Effector CD4-positive, alpha-beta T cell (primary cell): ENCODE measurements around the gene BAD.

ENCODE experiments used
- DNase-seq: peaks from one replicate; pipeline ENCODE4 v3.0.0-alpha.2; 2020

BAD gene

DNA sequence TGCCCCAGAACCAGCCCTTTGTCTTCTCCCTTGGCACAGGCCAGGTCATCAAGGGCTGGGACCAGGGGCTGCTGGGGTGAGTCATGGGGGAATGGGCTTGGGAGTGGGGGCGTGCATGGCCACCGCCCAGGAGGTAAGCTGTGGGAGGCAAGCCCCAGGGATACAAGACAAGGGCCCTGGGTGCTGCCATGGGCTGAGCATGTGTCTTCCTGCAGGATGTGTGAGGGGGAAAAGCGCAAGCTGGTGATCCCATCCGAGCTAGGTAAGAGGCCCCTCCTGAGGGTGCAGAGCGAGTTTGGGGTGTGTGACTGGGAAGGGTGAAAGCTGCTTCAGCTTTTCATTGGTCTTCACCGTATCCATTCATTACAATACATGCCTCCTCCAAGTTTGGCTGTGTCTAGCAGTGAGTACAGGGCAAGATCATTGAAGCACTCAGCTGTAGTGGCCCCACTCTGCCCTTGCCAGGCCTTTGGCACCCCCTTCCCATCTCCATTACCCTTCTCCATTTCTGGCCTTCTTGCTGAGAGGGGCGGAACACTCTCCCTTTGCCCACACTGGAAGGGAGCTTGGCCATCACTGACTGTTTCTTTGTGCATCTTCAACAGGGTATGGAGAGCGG is 41.1 kb downstream of the BAD start:
- DNase-seq: no peak

DNA sequence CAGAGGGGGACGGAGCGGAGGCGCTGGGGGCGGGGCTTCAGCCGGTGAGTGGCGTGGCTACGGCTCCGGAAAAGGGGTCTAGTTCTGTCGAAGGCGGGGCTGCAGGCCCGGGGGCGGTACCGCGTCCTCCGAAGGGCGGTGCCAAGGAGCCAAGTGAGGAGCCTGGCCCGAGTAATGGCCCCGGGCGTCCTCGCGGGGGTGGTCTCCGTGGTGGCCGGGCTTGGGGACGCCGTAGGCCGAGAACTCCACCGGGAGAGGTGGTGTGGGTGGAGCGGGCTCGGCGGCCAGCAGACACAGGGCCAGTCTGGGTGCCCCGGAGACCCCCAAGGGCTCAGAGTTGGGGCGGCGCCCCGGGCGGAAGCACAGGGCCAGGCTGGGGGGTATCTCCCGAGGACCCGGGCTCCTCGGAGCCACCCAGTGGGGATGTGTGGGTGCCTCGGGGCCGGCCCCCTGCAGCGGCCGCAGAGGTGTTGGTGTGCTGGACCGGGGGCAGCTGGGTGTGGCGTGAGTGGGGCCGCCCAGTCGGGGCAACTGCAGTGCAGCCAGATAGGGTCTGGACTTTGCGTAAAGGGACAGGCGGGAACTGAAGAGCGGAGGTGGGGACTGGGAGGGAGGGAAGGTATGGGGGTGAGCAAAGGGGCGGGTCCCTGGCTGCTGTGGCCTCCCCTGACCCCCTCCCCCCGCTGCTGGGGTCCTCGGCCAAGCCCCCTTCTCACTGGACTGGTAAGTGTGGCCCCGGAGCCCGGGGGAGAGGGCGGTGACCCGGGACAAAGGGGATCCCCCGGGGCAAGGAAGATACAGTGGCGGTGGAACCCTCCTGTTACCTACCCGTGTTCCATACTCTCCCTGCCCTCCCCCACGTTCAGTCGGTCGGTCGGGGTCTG is 42.7 kb downstream of the BAD start:
- DNase-seq: no peak

DNA sequence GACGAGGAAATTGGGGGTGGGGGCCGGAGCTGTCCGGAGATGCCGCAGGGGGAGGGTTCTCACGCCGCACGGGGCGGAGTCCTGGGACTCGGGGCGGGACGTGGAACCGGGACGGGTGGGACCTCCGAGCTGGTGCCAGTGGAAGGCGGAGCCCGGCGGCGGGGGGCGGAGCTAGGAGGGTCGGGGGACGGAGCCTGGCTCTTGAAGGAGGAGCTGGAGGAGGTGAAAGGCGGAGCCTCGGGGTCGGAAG is 43.3 kb downstream of the BAD start:
- peak; percentile 98 for DNase-seq

DNA sequence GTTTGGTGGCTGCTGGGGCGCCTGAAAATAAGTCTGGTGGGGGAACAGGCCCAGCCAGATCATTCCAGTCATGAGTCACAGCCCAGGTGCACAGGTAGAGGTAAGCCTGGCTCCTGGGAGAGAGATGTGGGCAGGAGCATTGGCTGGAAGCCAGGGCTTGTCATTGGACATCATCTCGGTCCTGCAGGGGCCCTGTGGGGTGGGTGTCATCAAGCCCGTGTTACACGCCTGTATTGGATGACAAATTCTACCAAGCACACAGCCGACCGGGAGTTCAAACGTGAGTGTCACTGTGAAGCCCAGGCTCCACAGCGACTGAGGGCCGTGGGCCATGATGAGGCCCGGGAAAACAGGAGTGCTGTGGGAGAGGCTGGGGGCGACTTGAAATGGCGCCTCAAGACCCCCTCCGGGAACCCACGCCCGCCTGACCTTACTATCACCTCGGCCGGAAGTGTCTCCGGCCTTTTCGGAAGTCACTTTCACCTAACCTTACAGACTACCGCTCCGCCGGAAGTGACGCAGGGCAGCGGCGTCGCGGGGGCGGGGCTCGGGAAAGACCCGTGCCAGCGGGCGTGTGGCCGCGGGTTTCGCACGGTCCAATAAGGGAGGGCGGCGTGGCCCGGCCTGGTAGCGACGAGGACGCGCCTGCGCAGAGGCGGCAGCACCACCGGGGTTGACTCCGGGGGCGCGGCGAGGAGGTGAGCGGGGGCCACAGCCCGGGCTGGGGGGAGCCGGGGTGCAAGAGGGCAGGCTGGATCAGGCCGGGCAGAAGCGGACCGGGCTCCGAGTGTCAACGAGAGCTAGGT is 43.8 kb downstream of the BAD start, which contains the start of gene FKBP2:
TSS of gene FKBP2 (plus strand) at position 661 of the 806 bp plus-strand sequence. CDS start 1,293 bp downstream, outside the sequence.
- DNase-seq: peak; percentile 97

DNA sequence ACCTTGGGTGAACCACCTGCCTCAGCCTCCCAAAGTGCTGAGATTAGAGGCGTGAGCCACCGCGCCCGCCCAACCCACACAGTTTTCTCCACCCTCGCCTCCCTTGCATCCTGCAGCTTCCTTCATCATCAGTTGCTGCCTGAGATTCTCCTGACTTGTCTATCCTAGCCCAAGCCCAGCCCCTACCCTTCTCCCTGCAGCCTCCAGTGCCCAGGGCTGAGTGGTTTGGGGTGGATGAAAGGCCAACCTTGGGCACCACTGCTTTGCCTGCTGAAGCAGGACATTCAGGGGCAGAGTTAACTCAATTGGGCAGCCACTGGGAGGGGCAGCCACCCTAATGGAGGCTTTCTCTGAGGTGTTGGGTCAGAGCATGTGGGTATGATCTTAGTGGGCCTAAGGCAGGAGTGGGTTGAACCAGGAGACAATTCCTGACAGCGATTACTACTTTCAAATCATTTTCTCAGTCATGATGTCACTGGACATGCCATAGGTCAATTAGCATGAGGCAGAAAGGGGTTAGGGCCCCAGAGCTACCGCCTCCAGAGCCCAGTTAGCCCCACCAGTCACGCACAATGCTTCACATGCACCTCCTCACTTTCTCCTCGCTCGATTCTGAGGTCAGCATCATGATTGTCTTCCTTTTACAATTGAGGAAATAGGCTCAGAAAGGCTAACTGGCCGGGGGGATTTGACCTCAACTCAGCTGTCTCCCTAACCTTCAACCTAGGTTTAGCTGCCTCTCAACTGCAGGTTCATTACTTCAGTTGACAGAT is 44.6 kb downstream of the BAD start:
- no peak for DNase-seq

DNA sequence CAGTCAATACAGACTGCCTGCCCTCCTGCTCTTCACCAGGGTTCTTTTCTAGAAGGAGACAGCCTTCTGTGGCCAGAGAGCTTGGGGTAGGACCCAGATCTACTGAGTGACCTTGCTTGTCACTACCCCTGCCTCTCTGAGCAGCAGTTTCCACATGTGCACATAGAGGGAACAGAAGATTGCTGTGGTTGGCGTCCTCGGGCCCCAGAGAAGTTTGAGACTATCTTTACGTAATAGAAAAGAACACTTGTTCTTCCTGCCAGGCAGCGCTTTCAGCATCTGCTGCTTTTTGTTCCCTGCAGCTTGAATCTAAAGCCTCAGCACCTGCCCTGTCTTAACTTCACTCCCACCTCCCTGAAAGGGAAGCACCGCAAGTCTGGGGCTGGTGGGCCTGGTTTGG is 45.5 kb downstream of the BAD start:
- no peak for DNase-seq

DNA sequence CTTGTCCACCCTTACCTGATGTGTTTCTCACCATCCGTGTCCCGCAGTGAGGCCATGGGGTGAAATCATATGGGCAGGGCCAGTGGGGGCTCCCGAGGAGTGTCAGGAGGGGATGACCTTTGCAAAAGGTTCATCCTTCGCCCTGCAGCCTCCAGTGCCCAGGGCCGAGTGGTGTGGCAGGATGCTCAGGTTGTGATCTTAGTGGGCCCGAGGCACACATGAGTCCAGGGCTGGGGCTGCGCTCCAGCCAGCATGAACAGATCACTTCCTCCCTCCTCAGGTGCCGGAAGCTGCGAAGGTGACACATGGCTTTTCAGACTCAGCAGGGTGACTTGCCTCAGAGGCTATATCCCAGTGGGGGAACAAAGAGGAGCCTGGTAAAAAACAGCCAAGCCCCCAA is 46.4 kb downstream of the BAD start:
- DNase-seq: no peak

DNA sequence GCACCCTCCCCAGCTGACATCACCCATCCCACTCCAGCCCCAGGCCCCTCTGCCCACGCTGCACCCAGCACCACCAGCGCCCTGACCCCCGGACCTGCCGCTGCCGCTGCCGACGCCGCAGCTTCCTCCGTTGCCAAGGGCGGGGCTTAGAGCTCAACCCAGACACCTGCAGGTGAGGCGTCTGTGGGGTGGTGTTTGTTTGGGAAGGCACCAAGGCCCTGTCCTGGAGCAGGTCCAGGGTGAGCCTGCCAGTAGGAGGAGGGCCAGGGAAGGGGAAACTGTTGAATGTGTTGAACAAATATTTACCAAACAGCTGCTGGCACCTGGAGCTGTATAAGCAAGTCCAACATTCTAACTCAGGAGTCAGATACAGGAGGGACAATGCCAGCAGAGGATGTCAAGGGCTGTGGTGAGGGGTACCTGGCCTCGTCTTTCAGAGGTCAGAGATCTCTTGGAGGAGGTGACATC is 46.9 kb downstream of the BAD start:
- DNase-seq: no peak

DNA sequence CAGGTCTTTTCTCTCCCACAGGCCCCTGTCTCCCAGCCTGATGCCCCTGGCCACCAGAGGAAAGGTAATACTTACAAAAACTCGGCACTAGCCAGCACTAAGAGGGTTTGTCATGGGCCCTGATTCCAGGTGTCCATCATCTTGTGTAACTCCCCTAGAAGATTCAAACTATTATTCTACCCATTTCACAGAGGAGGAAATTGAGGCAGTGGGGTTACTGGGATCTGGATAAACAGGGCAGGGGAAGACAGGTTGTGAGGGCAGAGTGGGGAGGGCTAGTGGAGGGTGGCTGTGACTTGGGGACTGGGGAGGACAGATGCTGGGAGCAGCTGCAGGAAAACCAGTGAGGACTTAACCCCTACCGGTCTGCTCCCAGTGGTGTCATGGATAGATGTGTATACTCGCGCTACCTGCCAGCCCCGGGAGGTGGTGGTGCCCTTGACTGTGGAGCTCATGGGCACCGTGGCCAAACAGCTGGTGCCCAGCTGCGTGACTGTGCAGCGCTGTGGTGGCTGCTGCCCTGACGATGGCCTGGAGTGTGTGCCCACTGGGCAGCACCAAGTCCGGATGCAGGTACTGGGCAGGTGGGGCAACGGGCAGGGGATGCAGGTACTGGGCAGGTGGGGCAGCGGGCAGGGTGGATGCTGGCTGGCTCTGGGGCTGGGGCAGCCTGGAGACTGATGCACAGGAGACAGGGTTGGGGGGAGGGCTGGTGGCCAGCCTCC is 48.9 kb downstream of the BAD start:
- DNase-seq: no peak

DNA sequence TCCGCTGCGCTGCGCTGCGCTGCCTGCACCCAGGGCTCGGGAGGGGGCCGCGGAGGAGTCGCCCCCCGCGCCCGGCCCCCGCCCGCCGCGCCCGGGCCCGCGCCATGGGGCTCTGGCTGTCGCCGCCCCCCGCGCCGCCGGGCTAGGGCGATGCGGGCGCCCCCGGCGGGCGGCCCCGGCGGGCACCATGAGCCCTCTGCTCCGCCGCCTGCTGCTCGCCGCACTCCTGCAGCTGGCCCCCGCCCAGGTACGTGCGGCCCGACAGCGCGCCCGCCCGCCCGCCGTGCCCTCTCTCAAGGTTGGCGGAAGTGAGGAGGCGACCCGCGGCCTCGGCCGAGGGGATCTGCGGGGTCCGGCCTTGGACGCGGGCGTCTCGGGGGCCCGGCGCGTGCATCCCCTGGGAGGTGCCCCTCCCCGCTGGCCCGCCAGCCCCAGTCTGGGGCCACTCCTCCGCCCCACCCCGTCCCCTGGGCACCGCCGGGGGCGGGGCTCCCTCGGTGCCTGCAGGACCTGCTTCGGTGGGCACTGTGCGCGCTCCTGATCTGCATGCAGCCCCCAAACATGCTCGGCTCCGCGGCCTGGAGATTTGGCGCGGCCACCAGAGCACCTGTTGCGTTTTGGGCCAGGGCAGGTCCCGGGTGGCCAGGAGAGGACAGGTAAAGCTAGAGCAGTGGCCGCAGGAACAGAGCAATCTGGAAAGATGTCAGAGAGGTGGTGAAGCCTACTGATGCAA is 49.7 kb downstream of the BAD start:
- DNase-seq: peak; percentile 35

DNA sequence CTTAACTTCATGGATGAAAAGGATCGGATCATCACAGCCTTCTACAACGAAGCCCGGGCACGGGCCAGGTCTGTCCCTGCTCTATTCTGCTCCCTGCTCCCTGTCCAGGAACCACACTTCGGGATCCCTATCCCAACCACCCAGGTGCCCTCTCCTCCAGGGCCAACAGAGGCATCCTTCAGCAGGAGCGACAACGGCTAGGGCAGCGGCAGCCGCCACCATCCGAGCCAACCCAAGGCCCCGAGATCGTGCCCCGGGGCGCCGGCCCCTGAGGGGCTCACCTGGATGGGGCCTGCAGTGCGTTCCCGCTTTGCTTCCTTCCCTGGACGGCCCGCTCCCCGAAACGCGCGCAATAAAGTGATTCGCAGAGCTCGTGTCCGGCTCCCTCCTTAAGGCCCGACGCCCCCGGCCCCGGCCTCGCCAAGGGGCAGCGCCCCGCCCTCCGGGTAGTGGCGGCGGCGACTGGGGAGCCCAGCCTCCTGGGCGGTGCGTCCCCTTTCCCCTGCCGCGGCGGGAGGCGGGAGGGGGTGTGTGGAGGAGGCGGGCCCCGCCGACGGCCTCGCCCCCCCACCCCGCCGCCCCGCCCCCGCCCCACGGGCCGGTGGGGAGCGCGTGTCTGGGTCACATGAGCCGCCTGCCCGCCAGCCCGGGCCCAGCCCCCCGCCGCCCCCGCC is 50.4 kb downstream of the BAD start, which contains the start of gene VEGFB:
TSS of gene VEGFB (plus strand) at position 672 of the 674 bp plus-strand sequence. CDS start 250 bp downstream, outside the sequence.
- DNase-seq: peak; percentile 65

DNA sequence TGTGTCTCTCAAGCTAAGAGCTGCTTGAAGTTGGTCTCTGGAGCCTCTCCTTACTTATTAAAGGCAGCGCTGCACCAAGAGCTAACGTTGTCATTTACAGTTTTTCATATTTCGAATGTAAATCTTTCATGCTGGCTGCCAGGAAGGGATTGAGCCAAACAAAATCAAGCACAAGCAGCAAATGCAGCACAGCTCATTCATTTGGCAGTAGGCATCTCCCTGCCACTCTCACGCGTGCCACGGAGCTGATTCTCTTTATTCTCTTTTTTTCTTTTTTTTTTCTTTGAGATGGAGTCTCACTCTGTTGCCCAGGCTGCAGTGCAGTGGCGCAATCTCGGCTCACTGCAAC is 51.5 kb downstream of the BAD start:
- no peak for DNase-seq

DNA sequence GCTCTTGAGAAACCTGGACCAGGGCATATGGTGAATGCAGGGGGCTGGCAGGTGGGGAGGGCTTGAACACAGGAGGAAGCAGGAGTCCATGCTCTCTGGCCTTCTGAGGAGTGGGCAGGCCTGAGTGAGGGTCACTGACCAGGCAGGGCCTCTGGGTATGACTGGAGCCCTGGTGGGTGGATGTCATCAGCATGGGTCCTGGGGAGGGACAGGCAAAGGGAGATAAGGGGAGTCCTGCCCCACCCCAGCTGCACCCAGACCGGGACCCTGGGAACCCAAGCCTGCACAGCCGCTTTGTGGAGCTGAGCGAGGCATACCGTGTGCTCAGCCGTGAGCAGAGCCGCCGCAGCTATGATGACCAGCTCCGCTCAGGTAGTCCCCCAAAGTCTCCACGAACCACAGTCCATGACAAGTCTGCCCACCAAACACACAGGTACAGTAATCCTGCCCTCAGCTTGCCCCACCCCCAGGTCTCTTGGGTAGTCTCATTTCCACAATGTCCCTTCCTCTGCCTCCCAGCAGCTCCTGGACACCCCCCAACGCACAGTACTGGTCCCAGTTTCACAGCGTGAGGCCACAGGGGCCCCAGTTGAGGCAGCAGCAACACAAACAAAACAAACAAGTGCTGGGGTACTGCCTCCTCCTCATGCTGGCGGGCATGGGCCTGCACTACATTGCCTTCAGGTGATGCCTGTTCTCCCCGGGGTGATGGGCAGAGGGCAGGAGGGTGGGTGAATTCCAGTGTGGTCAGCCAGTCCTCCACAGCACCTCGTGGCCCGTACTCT is 52.1 kb downstream of the BAD start:
- no peak for DNase-seq

DNA sequence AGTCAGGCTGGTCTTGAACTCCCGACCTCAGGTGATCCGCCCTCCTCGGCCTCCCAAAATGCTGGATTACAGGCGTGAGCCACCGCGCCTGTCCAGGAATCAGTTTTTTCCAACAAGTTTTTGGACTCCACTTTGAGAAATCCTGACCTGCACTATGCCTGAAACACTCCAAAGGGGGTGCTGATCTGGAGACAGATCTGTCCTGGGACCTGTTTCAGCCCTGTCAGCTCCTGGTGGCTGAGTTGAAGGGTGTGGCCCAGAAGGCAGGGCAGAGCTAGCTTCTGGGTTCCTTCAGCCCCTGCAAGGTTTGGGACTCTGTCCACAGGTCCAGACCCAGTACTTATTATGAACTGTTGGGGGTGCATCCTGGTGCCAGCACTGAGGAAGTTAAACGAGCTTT is 52.9 kb downstream of the BAD start:
- no peak for DNase-seq

DNA sequence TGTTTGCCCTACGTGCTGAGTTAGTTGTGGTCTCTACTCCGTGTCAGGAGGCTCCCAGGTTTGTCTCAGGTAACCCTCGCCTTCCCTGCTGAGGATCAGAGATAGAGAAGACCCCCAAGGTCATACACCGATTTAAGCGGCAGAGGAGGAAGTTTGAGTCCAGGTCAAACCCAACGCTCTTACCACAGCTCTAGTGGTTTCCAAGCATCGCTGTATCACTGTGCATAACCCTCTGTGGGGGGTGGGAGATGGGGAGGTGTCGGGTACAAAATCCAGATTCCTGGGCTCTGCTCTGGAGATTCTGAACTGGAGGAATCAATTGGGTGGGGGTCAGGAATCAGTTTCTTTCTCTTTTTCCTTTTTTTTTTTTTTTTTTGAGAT is 53.5 kb downstream of the BAD start:
- DNase-seq: no peak

DNA sequence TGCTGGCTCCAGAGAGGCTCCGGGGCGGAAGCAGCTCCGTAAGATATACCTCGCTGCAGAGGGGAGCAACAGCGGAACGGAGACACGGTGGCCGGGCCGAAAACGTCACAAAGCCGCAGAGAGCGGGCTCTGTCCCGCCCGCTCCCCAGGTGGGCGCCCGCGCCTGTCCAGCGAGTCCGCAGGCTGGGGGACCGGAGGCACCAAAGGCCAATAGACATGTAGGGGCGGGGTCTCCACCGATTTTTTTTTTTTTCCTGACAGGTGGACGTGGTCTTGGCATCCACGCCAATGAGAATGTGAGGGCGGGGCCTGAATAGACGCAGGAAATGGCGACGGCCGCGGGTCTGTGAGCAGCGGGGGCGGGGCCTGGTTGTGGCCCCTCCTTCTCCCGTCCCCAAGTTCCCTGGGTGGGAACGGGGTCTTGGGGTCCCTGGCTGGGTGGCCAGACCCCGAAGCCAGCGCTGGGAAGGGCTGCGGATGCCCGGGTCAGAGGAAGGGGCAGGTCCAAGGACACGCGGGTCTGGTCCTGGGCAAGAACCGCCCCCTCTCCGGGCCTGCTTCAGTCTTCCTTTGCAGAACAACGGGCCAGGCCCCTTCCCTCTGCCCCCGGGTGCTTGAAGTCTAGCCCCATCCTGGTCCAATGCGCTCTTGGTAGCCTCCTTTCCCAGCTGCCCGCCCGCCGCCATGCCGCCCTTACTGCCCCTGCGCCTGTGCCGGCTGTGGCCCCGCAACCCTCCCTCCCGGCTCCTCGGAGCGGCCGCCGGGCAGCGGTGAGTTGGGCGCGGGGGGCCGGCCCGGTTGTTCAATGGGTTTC is 54.1 kb downstream of the BAD start, which contains the start of gene DNAJC4:
TSS of gene DNAJC4 (plus strand) at position 378 of the 814 bp plus-strand sequence. CDS start at position 685, 307 bp downstream.
- DNase-seq: peak; percentile 87

DNA sequence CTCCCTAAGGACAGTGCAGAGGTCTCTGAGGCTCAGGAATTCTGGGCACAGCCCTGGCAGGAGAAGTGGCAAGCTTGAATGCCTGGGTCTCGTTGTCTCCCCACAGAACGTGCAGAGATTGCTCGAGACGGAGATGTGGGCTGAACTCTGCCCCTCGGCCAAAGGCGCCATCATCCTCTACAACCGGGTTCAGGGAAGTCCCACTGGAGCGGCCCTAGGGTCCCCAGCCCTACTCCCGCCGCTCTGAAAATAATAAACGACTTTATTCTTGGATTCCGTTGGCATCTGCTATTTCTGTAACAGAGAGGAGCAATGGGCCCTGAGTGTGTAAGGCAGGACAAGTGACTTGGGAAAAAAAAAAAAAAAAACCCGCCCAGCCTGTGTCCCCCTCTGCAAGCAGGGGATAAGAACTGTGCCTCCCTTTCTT is 54.7 kb downstream of the BAD start:
- DNase-seq: no peak

DNA sequence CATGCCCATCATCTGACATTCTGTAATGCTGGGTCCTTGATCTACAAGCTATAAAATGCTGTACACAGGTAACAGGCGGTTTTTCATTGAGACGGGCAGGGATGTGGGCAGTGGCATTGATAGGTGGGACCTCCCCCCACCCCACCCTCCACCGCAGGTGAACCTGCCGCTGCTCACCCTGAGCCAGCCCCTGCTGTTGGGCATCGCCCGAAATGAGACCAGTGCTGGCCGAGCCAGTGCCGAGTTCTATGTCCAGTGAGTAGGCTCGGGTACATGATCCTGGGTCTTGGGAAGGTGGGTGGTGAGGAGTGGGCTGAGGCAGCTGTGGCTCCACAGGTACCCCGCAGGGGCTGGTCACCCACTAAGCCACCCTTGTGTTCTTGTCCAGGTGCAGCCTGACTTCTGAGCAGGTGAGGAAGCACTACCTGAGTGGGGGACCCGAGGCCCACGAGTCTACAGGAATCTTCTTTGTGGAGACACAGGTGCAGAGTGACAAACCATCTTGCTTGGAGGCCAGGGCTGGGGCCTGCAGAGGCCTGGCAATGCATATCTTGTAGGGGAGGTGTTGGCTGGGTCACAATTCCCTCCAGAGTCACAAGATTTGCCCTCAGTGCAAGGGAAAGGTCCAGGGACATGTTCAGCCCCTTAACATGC is 55.2 kb downstream of the BAD start:
- DNase-seq: no peak
